Measurements from ENCODE around the gene PTPRCAP. TPM values are rescaled to one million over a fixed set of nuclear protein-coding genes. Genes with fewer than 3 reads are reported as not detected.
"Not testable (repeated sequence)": the region's sequence is repeated elsewhere in the genome, so short reads cannot be mapped to it uniquely, and the experiment has no call there.

The PTPRCAP gene
- total and polyA plus RNA-seq, 5 donors from 2014 or later = 291 to 1,084 (median 970) TPM

GRCh38 chr11:67482275-67482826 is 44.9 kb upstream of the PTPRCAP start:
- H3K9me3 ChIP-seq (ENCODE audit: control insufficient read depth in 2 of 2, low read length in 2 of 2) = no peaks in the 10 kb centered on the region
- Mint-ChIP-seq H3K4me3 (peak overlapping the region; percentile 92 to 99 (median 96)), H3K27me3 (no peaks in the 10 kb centered on the region), H3K36me3 (peaks cover 6% of the 10 kb centered on the region), H3K9me3 (no peaks in the 10 kb centered on the region), H3K27ac (peak overlapping the region; percentile 99 to 100 (median 99)), H3K4me1 (peaks cover 9 to 49% (median 35%) of the 10 kb centered on the region in 4 donors)
- DNase-seq (no peak), ATAC-seq (ENCODE audit: low read depth in 2 of 2) (peak; percentile 5 to 9)
- H3K27ac ChIP-seq (ENCODE audit: insufficient read depth, low read length, poor library complexity, severe bottlenecking) = peak overlapping the region; percentile 92
- H3K4me3 ChIP-seq (ENCODE audit: low read depth, low read length) = peak overlapping the region; percentile 86
- H3K36me3 ChIP-seq (ENCODE audit: control insufficient read depth, insufficient read depth, low read length) = peaks cover 2% of the 10 kb centered on the region
- no peaks in the 10 kb centered on the region for H3K27me3 ChIP-seq (ENCODE audit: control insufficient read depth, insufficient read depth, low read length)
- peaks cover 50% of the 10 kb centered on the region for H3K4me1 ChIP-seq (ENCODE audit: control insufficient read depth, insufficient read depth, low read length, poor library complexity, severe bottlenecking)

GRCh38 chr11:67477344-67478050 is 40.0 kb upstream of the PTPRCAP start:
- not testable (repeated sequence) for H3K4me1 Mint-ChIP-seq; ATAC-seq (ENCODE audit: low read depth in 2 of 2); H3K36me3 ChIP-seq (ENCODE audit: control insufficient read depth, insufficient read depth, low read length); H3K4me3 ChIP-seq (ENCODE audit: low read depth, low read length); H3K27me3 Mint-ChIP-seq; H3K27ac ChIP-seq (ENCODE audit: insufficient read depth, low read length, poor library complexity, severe bottlenecking); H3K27ac Mint-ChIP-seq; H3K27me3 ChIP-seq (ENCODE audit: control insufficient read depth, insufficient read depth, low read length); H3K9me3 ChIP-seq (ENCODE audit: control insufficient read depth in 2 of 2, low read length in 2 of 2); H3K36me3 Mint-ChIP-seq; H3K9me3 Mint-ChIP-seq; H3K4me1 ChIP-seq (ENCODE audit: control insufficient read depth, insufficient read depth, low read length, poor library complexity, severe bottlenecking); DNase-seq
- H3K4me3 Mint-ChIP-seq = peak overlapping the region in 1 of 4 donors; percentile 41

- H3K4me3 Mint-ChIP-seq = peak overlapping the region in 1 of 4 donors; percentile 41
- not testable (repeated sequence) for H3K36me3 Mint-ChIP-seq; H3K4me3 ChIP-seq (ENCODE audit: low read depth, low read length); ATAC-seq (ENCODE audit: low read depth in 2 of 2); H3K9me3 Mint-ChIP-seq; H3K27me3 Mint-ChIP-seq; H3K9me3 ChIP-seq (ENCODE audit: control insufficient read depth in 2 of 2, low read length in 2 of 2); H3K27ac Mint-ChIP-seq; H3K36me3 ChIP-seq (ENCODE audit: control insufficient read depth, insufficient read depth, low read length); H3K27ac ChIP-seq (ENCODE audit: insufficient read depth, low read length, poor library complexity, severe bottlenecking); H3K4me1 ChIP-seq (ENCODE audit: control insufficient read depth, insufficient read depth, low read length, poor library complexity, severe bottlenecking); H3K4me1 Mint-ChIP-seq; H3K27me3 ChIP-seq (ENCODE audit: control insufficient read depth, insufficient read depth, low read length)
- DNase-seq = peak in 1 of 3 donors; percentile 25
Observed at GRCh38 chr11:67476692-67477091, 39.2 kb upstream of the PTPRCAP start.

- H3K9me3 ChIP-seq (ENCODE audit: control insufficient read depth in 2 of 2, low read length in 2 of 2) = no peaks in the 10 kb centered on the region
- H3K36me3 ChIP-seq (ENCODE audit: control insufficient read depth, insufficient read depth, low read length) = no peaks in the 10 kb centered on the region
- Mint-ChIP-seq H3K4me3 (peak overlapping the region in 1 of 4 donors; percentile 92), H3K27me3 (no peaks in the 10 kb centered on the region), H3K27ac (no peak overlapping the region), H3K36me3 (no peaks in the 10 kb centered on the region), H3K9me3 (no peaks in the 10 kb centered on the region), H3K4me1 (peaks cover 3 to 12% (median 8%) of the 10 kb centered on the region in 4 donors)
- H3K4me1 ChIP-seq (ENCODE audit: control insufficient read depth, insufficient read depth, low read length, poor library complexity, severe bottlenecking) = peaks cover 13% of the 10 kb centered on the region
- H3K27ac ChIP-seq (ENCODE audit: insufficient read depth, low read length, poor library complexity, severe bottlenecking) = no peak overlapping the region
- no peaks in the 10 kb centered on the region for H3K27me3 ChIP-seq (ENCODE audit: control insufficient read depth, insufficient read depth, low read length)
- DNase-seq (no peak), ATAC-seq (ENCODE audit: low read depth in 2 of 2) (no peak)
- no peak overlapping the region for H3K4me3 ChIP-seq (ENCODE audit: low read depth, low read length)
Observed at GRCh38 chr11:67472882-67473281, 35.4 kb upstream of the PTPRCAP start.

GRCh38 chr11:67470337-67471002 is 33.0 kb upstream of the PTPRCAP start:
- DNase-seq (no peak), ATAC-seq (ENCODE audit: low read depth in 2 of 2) (no peak)
- H3K4me1 ChIP-seq (ENCODE audit: control insufficient read depth, insufficient read depth, low read length, poor library complexity, severe bottlenecking) = peaks cover 35% of the 10 kb centered on the region
- H3K36me3 ChIP-seq (ENCODE audit: control insufficient read depth, insufficient read depth, low read length) = no peaks in the 10 kb centered on the region
- H3K9me3 ChIP-seq (ENCODE audit: control insufficient read depth in 2 of 2, low read length in 2 of 2) = no peaks in the 10 kb centered on the region
- peak overlapping the region; percentile 26 to 91 (median 88) for H3K27ac Mint-ChIP-seq
- H3K9me3 Mint-ChIP-seq = no peaks in the 10 kb centered on the region
- no peak overlapping the region for H3K27ac ChIP-seq (ENCODE audit: insufficient read depth, low read length, poor library complexity, severe bottlenecking)
- peak overlapping the region in 3 of 4 donors; percentile 83 to 97 (median 92) for H3K4me3 Mint-ChIP-seq
- peaks cover 3 to 30% (median 11%) of the 10 kb centered on the region in 4 donors for H3K4me1 Mint-ChIP-seq
- no peaks in the 10 kb centered on the region for H3K36me3 Mint-ChIP-seq
- no peaks in the 10 kb centered on the region for H3K27me3 ChIP-seq (ENCODE audit: control insufficient read depth, insufficient read depth, low read length)
- H3K27me3 Mint-ChIP-seq = no peaks in the 10 kb centered on the region
- H3K4me3 ChIP-seq (ENCODE audit: low read depth, low read length) = no peak overlapping the region

GRCh38 chr11:67469508-67469811 is 32.0 kb upstream of the PTPRCAP start:
- Mint-ChIP-seq H3K4me1 (peaks cover 5 to 38% (median 16%) of the 10 kb centered on the region in 4 donors), H3K27me3 (no peaks in the 10 kb centered on the region), H3K9me3 (no peaks in the 10 kb centered on the region)

GRCh38 chr11:67468759-67469507 is 31.5 kb upstream of the PTPRCAP start, which contains the start of gene TMEM134:
Gene TMEM134, minus strand, starts transcription at chr11:67469251. Its CDS starts 59 bp downstream, at chr11:67469192.
- Mint-ChIP-seq H3K27me3 (no peaks in the 10 kb centered on the region), H3K4me1 (peaks cover 5 to 43% (median 15%) of the 10 kb centered on the region in 4 donors), H3K4me3 (peak within 1 kb of the TSS; percentile 91 to 97 (median 92)), H3K36me3 (no peaks in the 10 kb centered on the region), H3K27ac (peak within 1 kb of the TSS; percentile 91 to 95 (median 92)), H3K9me3 (no peaks in the 10 kb centered on the region)
- H3K9me3 ChIP-seq (ENCODE audit: control insufficient read depth in 2 of 2, low read length in 2 of 2) = no peaks in the 10 kb centered on the region
- ATAC-seq (ENCODE audit: low read depth in 2 of 2) (peak; percentile 78 to 80), DNase-seq (peak; percentile 87 to 94 (median 87))
- H3K27me3 ChIP-seq (ENCODE audit: control insufficient read depth, insufficient read depth, low read length) = no peaks in the 10 kb centered on the region
- no peaks in the 10 kb centered on the region for H3K36me3 ChIP-seq (ENCODE audit: control insufficient read depth, insufficient read depth, low read length)
- peak within 1 kb of the TSS; percentile 76 for H3K4me3 ChIP-seq (ENCODE audit: low read depth, low read length)
- H3K4me1 ChIP-seq (ENCODE audit: control insufficient read depth, insufficient read depth, low read length, poor library complexity, severe bottlenecking) = peaks cover 48% of the 10 kb centered on the region
- H3K27ac ChIP-seq (ENCODE audit: insufficient read depth, low read length, poor library complexity, severe bottlenecking) = peak within 1 kb of the TSS; percentile 80

More at GRCh38 chr11:67469508-67469811, 32.0 kb upstream of the PTPRCAP start:
- Histone ChIP-seq H3K36me3 (ENCODE audit: control insufficient read depth, insufficient read depth, low read length) (no peaks in the 10 kb centered on the region), H3K27ac (ENCODE audit: insufficient read depth, low read length, poor library complexity, severe bottlenecking) (peak overlapping the region; percentile 80), H3K4me3 (ENCODE audit: low read depth, low read length) (peak overlapping the region; percentile 67), H3K4me1 (ENCODE audit: control insufficient read depth, insufficient read depth, low read length, poor library complexity, severe bottlenecking) (peaks cover 43% of the 10 kb centered on the region), H3K9me3 (ENCODE audit: control insufficient read depth in 2 of 2, low read length in 2 of 2) (no peaks in the 10 kb centered on the region), H3K27me3 (ENCODE audit: control insufficient read depth, insufficient read depth, low read length) (no peaks in the 10 kb centered on the region)
- peak overlapping the region; percentile 83 to 97 (median 90) for H3K4me3 Mint-ChIP-seq
- ATAC-seq (ENCODE audit: low read depth in 2 of 2) = no peak
- DNase-seq = no peak
- H3K36me3 Mint-ChIP-seq = no peaks in the 10 kb centered on the region
- peak overlapping the region; percentile 88 to 91 (median 91) for H3K27ac Mint-ChIP-seq

All from CD4-positive, CD25-positive, alpha-beta regulatory T cell (primary cell).